H1 (cell line): ENCODE measurements around the gene ATP1B3.

Source experiments
- SP1 ChIP-seq: IDR thresholded peaks from 2 replicates; pipeline ENCODE4 v1.6.1; 2011; ENCODE audit warnings: low read depth, low read length
- TF ChIP-seq, protein P1 (sequence below): IDR thresholded peaks from 2 replicates; pipeline ENCODE4 v1.6.1; 2012; ENCODE audit warnings: inconsistent platforms

- no peak for TF ChIP-seq SP1
- TF ChIP-seq, protein P1, sequence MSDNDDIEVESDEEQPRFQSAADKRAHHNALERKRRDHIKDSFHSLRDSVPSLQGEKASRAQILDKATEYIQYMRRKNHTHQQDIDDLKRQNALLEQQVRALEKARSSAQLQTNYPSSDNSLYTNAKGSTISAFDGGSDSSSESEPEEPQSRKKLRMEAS, result no peak
Observed at GRCh38 chr3:141955175-141955574, 78.7 kb downstream of the ATP1B3 start.
